HEK293 (cell line): ENCODE results near the gene HOXA11.

Source experiments
- BCL11A ChIP-seq: fragments of 450-650 bp; formaldehyde crosslinking; IDR thresholded peaks from 2 replicates; pipeline ENCODE4 v1.5.1; 2016; ENCODE audit warnings: low read depth, missing biosample characterization, missing genetic modification characterization
- GLIS1 ChIP-seq: fragments of 450-650 bp; formaldehyde crosslinking; IDR thresholded peaks from 2 replicates; pipeline ENCODE4 v1.5.1; 2016; ENCODE audit warnings: missing biosample characterization, missing genetic modification characterization
- KLF7 ChIP-seq: fragments of 450-650 bp; formaldehyde crosslinking; IDR thresholded peaks from 2 replicates; pipeline ENCODE4 v1.5.1; 2016; ENCODE audit warnings: missing biosample characterization, missing genetic modification characterization, borderline replicate concordance
- REPIN1 ChIP-seq: fragments of 450-650 bp; formaldehyde crosslinking; IDR thresholded peaks from 2 replicates; pipeline ENCODE4 v1.5.1; 2017; ENCODE audit warnings: missing biosample characterization, missing genetic modification characterization, low read depth
- WT1 ChIP-seq: fragments of 450-650 bp; formaldehyde crosslinking; IDR thresholded peaks from 2 replicates; pipeline ENCODE4 v1.5.1; 2016; ENCODE audit warnings: missing biosample characterization, missing genetic modification characterization
- YY2 ChIP-seq: fragments of 450-650 bp; formaldehyde crosslinking; IDR thresholded peaks from 2 replicates; pipeline ENCODE4 v1.5.1; 2016; ENCODE audit warnings: missing biosample characterization, missing genetic modification characterization
- ZBTB7A ChIP-seq: fragments of 450-650 bp; formaldehyde crosslinking; IDR thresholded peaks from 2 replicates; pipeline ENCODE4 v1.5.1; 2016; ENCODE audit warnings: low read depth, missing biosample characterization, missing genetic modification characterization
- ZNF114 ChIP-seq: fragments of 450-650 bp; formaldehyde crosslinking; IDR thresholded peaks from 2 replicates; pipeline ENCODE4 v1.5.0; 2017; ENCODE audit warnings: missing biosample characterization, missing genetic modification characterization
- ZNF132 ChIP-seq: fragments of 450-650 bp; formaldehyde crosslinking; IDR thresholded peaks from 2 replicates; pipeline ENCODE4 v1.5.1; 2017; ENCODE audit warnings: missing biosample characterization, missing genetic modification characterization, borderline replicate concordance
- ZNF155 ChIP-seq: fragments of 450-650 bp; formaldehyde crosslinking; IDR thresholded peaks from 2 replicates; pipeline ENCODE4 v1.5.1; 2016; ENCODE audit warnings: missing biosample characterization, missing genetic modification characterization
- ZNF169 ChIP-seq: fragments of 450-650 bp; formaldehyde crosslinking; IDR thresholded peaks from 2 replicates; pipeline ENCODE4 v1.5.1; 2016; ENCODE audit warnings: missing biosample characterization, missing genetic modification characterization
- ZNF2 ChIP-seq: fragments of 450-650 bp; formaldehyde crosslinking; IDR thresholded peaks from 2 replicates; pipeline ENCODE4 v1.5.1; 2016; ENCODE audit warnings: missing biosample characterization, missing genetic modification characterization
- ZNF211 ChIP-seq: fragments of 450-650 bp; formaldehyde crosslinking; IDR thresholded peaks from 2 replicates; pipeline ENCODE4 v1.5.1; 2016; ENCODE audit warnings: low read depth, missing biosample characterization, missing genetic modification characterization
- ZNF324 ChIP-seq: fragments of 450-650 bp; formaldehyde crosslinking; IDR thresholded peaks from 2 replicates; pipeline ENCODE4 v1.5.1; 2016; ENCODE audit warnings: missing biosample characterization, missing genetic modification characterization
- ZNF335 ChIP-seq: fragments of 450-650 bp; formaldehyde crosslinking; conservative IDR thresholded peaks from 2 replicates; pipeline ENCODE4 v1.5.1; 2016; ENCODE audit warnings: missing biosample characterization, missing genetic modification characterization
- ZNF341 ChIP-seq: fragments of 450-650 bp; formaldehyde crosslinking; IDR thresholded peaks from 2 replicates; pipeline ENCODE4; 2016; ENCODE audit warnings: low read depth, missing biosample characterization, missing genetic modification characterization
- ZNF596 ChIP-seq: fragments of 450-650 bp; IDR thresholded peaks from 2 replicates; pipeline ENCODE4 v1.5.0; 2018; ENCODE audit warnings: missing biosample characterization, mild to moderate bottlenecking, missing genetic modification characterization, moderate library complexity
- ZNF600 ChIP-seq: fragments of 450-650 bp; formaldehyde crosslinking; IDR thresholded peaks from 2 replicates; pipeline ENCODE4 v1.5.1; 2016; ENCODE audit warnings: missing biosample characterization, missing genetic modification characterization
- ZNF660 ChIP-seq: fragments of 450-650 bp; IDR thresholded peaks from 2 replicates; pipeline ENCODE4 v1.5.1; 2018; ENCODE audit warnings: missing biosample characterization, mild to moderate bottlenecking, missing genetic modification characterization
- ZNF701 ChIP-seq: fragments of 450-650 bp; formaldehyde crosslinking; IDR thresholded peaks from 2 replicates; pipeline ENCODE4 v1.5.1; 2016; ENCODE audit warnings: missing biosample characterization, missing genetic modification characterization
- ZNF768 ChIP-seq: fragments of 450-650 bp; formaldehyde crosslinking; IDR thresholded peaks from 2 replicates; pipeline ENCODE4 v1.5.1; 2018; ENCODE audit warnings: missing biosample characterization, mild to moderate bottlenecking, missing genetic modification characterization
- ZNF791 ChIP-seq: fragments of 450-650 bp; formaldehyde crosslinking; IDR thresholded peaks from 2 replicates; pipeline ENCODE4 v1.5.1; 2016; ENCODE audit warnings: missing biosample characterization, missing genetic modification characterization
- TF ChIP-seq, protein P1 (sequence below): fragments of 450-650 bp; formaldehyde crosslinking; IDR thresholded peaks from 2 replicates; pipeline ENCODE4 v1.5.1; 2016; ENCODE audit warnings: missing biosample characterization, missing genetic modification characterization
- TF ChIP-seq, protein P2 (sequence below): fragments of 450-650 bp; formaldehyde crosslinking; IDR thresholded peaks from 2 replicates; pipeline ENCODE4 v1.5.1; 2016; ENCODE audit warnings: missing biosample characterization, missing genetic modification characterization
- TF ChIP-seq, protein P3 (sequence below): fragments of 450-650 bp; formaldehyde crosslinking; IDR thresholded peaks from 2 replicates; pipeline ENCODE4 v1.5.1; 2016; ENCODE audit warnings: missing biosample characterization, missing genetic modification characterization
- TF ChIP-seq, protein P4 (sequence below): fragments of 450-650 bp; formaldehyde crosslinking; IDR thresholded peaks from 2 replicates; pipeline ENCODE4 v1.5.1; 2016; ENCODE audit warnings: missing biosample characterization, missing genetic modification characterization
- TF ChIP-seq, protein P5 (sequence below): fragments of 450-650 bp; formaldehyde crosslinking; IDR thresholded peaks from 2 replicates; pipeline ENCODE4 v1.5.1; 2016; ENCODE audit warnings: missing biosample characterization, missing genetic modification characterization, borderline replicate concordance
- TF ChIP-seq, protein P6 (sequence below): fragments of 450-650 bp; formaldehyde crosslinking; IDR thresholded peaks from 2 replicates; pipeline ENCODE4 v1.5.1; 2017; ENCODE audit warnings: missing biosample characterization, missing genetic modification characterization

HOXA11 gene

DNA sequence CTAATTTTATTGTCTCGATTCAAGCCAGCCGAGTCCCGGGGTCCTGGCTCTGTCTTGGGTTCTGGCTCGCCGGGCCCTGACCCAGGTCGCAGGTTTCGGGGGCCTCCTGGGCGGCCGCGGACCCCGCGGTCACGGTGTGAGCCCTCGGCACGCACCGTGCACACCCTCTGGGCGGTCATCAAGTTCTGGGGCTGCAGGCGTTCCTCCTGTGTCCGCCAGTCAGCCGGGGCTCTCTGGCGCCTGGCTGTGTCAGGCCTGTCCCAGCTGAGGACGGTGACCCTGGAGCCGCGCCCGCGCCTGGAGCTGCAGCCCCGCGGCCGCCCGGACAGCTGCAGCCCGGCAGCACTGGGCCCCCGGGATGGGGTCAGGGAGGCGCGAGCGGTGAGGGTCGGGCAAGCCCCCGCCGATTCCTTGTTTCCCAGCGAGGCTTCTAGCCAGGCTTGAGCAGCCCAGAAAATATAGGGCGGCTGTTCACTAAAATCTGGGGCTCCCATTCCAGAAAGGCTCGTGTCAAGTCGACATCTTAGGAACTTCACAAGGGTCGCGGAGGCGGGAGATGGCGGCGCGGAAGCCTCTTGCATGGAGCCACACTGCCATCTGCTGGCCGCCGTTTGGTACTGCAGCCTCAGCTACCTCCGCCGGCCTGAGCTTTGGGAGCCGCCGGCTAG lies 24.4 kb downstream of the HOXA11 start (continued):
- TF ChIP-seq ZNF211 (tag by site-specific recombination) (no peak), ZNF660 (tag by site-specific recombination) (peak; percentile 24; the same call in 1 of the 2 replicates), ZNF114 (tag by site-specific recombination) (no peak), ZNF600 (no peak), ZNF132 (tag by site-specific recombination) (no peak), ZNF768 (tag by site-specific recombination) (no peak), ZNF169 (tag by site-specific recombination) (no peak), REPIN1 (tag by site-specific recombination) (no peak), ZNF155 (no peak), ZBTB7A (0 out of 2 replicates have a peak, but pooled peaks have one; percentile 59), GLIS1 (tag by site-specific recombination) (peak; percentile 20; the same call in 1 of the 2 replicates), BCL11A (no peak), WT1 (tag by site-specific recombination) (no peak), ZNF324 (no peak), ZNF791 (tag by site-specific recombination) (no peak), YY2 (tag by site-specific recombination) (peak; percentile 62; the same call in 1 of the 2 replicates), ZNF335 (tag by site-specific recombination) (peak; percentile 64), ZNF341 (tag by site-specific recombination) (no peak), KLF7 (tag by site-specific recombination) (no peak), ZNF2 (tag by site-specific recombination) (0 out of 2 replicates have a peak, but pooled peaks have one; percentile 34), ZNF596 (no peak), ZNF701 (tag by site-specific recombination) (no peak)
- TF ChIP-seq, protein P1, sequence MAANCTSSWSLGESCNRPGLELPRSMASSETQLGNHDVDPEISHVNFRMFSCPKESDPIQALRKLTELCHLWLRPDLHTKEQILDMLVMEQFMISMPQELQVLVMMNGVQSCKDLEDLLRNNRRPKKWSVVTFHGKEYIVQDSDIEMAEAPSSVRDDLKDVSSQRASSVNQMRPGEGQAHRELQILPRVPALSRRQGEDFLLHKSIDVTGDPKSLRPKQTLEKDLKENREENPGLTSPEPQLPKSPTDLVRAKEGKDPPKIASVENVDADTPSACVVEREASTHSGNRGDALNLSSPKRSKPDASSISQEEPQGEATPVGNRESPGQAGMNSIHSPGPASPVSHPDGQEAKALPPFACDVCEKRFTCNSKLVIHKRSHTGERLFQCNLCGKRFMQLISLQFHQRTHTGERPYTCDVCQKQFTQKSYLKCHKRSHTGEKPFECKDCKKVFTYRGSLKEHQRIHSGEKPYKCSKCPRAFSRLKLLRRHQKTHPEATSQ (tag by site-specific recombination): no peak
- TF ChIP-seq, protein P2, sequence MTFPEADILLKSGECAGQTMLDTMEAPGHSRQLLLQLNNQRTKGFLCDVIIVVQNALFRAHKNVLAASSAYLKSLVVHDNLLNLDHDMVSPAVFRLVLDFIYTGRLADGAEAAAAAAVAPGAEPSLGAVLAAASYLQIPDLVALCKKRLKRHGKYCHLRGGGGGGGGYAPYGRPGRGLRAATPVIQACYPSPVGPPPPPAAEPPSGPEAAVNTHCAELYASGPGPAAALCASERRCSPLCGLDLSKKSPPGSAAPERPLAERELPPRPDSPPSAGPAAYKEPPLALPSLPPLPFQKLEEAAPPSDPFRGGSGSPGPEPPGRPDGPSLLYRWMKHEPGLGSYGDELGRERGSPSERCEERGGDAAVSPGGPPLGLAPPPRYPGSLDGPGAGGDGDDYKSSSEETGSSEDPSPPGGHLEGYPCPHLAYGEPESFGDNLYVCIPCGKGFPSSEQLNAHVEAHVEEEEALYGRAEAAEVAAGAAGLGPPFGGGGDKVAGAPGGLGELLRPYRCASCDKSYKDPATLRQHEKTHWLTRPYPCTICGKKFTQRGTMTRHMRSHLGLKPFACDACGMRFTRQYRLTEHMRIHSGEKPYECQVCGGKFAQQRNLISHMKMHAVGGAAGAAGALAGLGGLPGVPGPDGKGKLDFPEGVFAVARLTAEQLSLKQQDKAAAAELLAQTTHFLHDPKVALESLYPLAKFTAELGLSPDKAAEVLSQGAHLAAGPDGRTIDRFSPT (tag by site-specific recombination): no peak
- TF ChIP-seq, protein P3, sequence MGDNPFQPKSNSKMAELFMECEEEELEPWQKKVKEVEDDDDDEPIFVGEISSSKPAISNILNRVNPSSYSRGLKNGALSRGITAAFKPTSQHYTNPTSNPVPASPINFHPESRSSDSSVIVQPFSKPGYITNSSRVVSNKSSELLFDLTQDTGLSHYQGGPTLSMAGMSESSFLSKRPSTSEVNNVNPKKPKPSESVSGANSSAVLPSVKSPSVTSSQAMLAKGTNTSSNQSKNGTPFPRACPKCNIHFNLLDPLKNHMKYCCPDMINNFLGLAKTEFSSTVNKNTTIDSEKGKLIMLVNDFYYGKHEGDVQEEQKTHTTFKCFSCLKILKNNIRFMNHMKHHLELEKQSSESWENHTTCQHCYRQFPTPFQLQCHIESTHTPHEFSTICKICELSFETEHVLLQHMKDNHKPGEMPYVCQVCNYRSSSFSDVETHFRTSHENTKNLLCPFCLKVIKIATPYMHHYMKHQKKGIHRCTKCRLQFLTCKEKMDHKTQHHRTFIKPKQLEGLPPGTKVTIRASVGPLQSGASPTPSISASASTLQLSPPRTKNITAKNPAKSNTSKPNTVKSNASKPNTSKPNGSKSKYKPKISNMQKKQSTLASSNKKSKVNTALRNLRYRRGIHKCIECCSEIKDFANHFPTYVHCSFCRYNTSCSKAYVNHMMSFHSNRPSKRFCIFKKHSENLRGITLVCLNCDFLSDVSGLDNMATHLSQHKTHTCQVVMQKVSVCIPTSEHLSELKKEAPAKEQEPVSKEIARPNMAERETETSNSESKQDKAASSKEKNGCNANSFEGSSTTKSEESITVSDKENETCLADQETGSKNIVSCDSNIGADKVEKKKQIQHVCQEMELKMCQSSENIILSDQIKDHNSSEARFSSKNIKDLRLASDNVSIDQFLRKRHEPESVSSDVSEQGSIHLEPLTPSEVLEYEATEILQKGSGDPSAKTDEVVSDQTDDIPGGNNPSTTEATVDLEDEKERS (tag by site-specific recombination): no peak
- TF ChIP-seq, protein P4, sequence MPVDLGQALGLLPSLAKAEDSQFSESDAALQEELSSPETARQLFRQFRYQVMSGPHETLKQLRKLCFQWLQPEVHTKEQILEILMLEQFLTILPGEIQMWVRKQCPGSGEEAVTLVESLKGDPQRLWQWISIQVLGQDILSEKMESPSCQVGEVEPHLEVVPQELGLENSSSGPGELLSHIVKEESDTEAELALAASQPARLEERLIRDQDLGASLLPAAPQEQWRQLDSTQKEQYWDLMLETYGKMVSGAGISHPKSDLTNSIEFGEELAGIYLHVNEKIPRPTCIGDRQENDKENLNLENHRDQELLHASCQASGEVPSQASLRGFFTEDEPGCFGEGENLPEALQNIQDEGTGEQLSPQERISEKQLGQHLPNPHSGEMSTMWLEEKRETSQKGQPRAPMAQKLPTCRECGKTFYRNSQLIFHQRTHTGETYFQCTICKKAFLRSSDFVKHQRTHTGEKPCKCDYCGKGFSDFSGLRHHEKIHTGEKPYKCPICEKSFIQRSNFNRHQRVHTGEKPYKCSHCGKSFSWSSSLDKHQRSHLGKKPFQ (tag by site-specific recombination): peak; percentile 31; the same call in 1 of the 2 replicates
- TF ChIP-seq, protein P5, sequence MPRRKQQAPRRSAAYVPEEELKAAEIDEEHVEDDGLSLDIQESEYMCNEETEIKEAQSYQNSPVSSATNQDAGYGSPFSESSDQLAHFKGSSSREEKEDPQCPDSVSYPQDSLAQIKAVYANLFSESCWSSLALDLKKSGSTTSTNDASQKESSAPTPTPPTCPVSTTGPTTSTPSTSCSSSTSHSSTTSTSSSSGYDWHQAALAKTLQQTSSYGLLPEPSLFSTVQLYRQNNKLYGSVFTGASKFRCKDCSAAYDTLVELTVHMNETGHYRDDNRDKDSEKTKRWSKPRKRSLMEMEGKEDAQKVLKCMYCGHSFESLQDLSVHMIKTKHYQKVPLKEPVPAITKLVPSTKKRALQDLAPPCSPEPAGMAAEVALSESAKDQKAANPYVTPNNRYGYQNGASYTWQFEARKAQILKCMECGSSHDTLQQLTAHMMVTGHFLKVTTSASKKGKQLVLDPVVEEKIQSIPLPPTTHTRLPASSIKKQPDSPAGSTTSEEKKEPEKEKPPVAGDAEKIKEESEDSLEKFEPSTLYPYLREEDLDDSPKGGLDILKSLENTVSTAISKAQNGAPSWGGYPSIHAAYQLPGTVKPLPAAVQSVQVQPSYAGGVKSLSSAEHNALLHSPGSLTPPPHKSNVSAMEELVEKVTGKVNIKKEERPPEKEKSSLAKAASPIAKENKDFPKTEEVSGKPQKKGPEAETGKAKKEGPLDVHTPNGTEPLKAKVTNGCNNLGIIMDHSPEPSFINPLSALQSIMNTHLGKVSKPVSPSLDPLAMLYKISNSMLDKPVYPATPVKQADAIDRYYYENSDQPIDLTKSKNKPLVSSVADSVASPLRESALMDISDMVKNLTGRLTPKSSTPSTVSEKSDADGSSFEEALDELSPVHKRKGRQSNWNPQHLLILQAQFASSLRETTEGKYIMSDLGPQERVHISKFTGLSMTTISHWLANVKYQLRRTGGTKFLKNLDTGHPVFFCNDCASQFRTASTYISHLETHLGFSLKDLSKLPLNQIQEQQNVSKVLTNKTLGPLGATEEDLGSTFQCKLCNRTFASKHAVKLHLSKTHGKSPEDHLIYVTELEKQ (tag by site-specific recombination): no peak
- TF ChIP-seq, protein P6, sequence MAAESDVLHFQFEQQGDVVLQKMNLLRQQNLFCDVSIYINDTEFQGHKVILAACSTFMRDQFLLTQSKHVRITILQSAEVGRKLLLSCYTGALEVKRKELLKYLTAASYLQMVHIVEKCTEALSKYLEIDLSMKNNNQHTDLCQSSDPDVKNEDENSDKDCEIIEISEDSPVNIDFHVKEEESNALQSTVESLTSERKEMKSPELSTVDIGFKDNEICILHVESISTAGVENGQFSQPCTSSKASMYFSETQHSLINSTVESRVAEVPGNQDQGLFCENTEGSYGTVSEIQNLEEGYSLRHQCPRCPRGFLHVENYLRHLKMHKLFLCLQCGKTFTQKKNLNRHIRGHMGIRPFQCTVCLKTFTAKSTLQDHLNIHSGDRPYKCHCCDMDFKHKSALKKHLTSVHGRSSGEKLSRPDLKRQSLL (tag by site-specific recombination): no peak
